K562 (cell line): ENCODE measurements around the gene PAF1. TPM values are rescaled to one million over a fixed set of nuclear protein-coding genes. Genes with fewer than 3 reads are reported as not detected.
A peak's percentile ranks its signal among the peaks of the same experiment; 100 is the strongest.

Experiments used
- ARHGAP35 ChIP-seq: fragments of 450-650 bp; IDR thresholded peaks from 2 replicates; pipeline ENCODE4 v1.6.1; 2018; ENCODE audit not compliant: partially characterized antibody
- ATF1 ChIP-seq, 2 experiments: fragments of 450-650 bp in 1 of 2; IDR thresholded peaks; 2 replicates each; pipeline ENCODE4 v1.6.1; 2016; ENCODE audit warnings: missing compliant biosample characterization in 1 of 2, missing genetic modification characterization in 1 of 2
- BMI1 ChIP-seq: fragments of 150-350 bp; IDR thresholded peaks from 2 replicates; pipeline ENCODE4 v1.6.1; 2014; ENCODE audit warnings: low read length
- FOXK2 ChIP-seq, 2 experiments: fragments of 450-650 bp; IDR thresholded peaks in 1 of 2; conservative IDR thresholded peaks in 1 of 2; 2 replicates each; pipeline ENCODE4 v1.6.1; 2016; ENCODE audit warnings: low read depth in 2 of 2, mild to moderate bottlenecking in 1 of 2
- FOXO4 ChIP-seq: fragments of 450-650 bp; formaldehyde crosslinking; IDR thresholded peaks from 2 replicates; pipeline ENCODE4 v1.4.0; 2020; ENCODE audit warnings: mild to moderate bottlenecking, moderate library complexity
- FOXP1 ChIP-seq: sonication (generic); formaldehyde crosslinking; IDR thresholded peaks from 2 replicates; pipeline ENCODE4 v1.8.0; 2022; ENCODE audit warnings: mild to moderate bottlenecking, missing genetic modification reagents
- GTF2E2 ChIP-seq: fragments of 200-800 bp; sonication (Bioruptor generic); IDR thresholded peaks from 2 replicates; pipeline ENCODE4 v1.6.1; 2016; ENCODE audit warnings: missing genetic modification characterization, missing compliant biosample characterization
- GTF3C2 ChIP-seq: IDR thresholded peaks from 3 replicates; pipeline ENCODE4 v1.6.1; 2011; ENCODE audit warnings: borderline replicate concordance, mild to moderate bottlenecking, moderate library complexity; ENCODE audit not compliant: insufficient read length; ENCODE audit errors: extremely low read depth
- HES1 ChIP-seq: fragments of 450-650 bp; IDR thresholded peaks from 2 replicates; pipeline ENCODE4 v1.6.1; 2016; ENCODE audit warnings: low read depth, mild to moderate bottlenecking, moderate library complexity
- MED1 ChIP-seq: sonication (generic); formaldehyde crosslinking; IDR thresholded peaks from 2 replicates; pipeline ENCODE4 v1.8.1; 2023; ENCODE audit warnings: missing genetic modification reagents, borderline replicate concordance
- NCOA4 ChIP-seq: fragments of 450-650 bp; IDR thresholded peaks from 2 replicates; pipeline ENCODE4 v1.6.1; 2018; ENCODE audit warnings: mild to moderate bottlenecking; ENCODE audit not compliant: partially characterized antibody
- NFXL1 ChIP-seq: fragments of 450-650 bp; formaldehyde crosslinking; IDR thresholded peaks from 2 replicates; pipeline ENCODE4 v1.4.0; 2021; ENCODE audit warnings: mild to moderate bottlenecking
- POLR2AphosphoS5 ChIP-seq: IDR thresholded peaks from 2 replicates; pipeline ENCODE4 v1.6.1; 2011; ENCODE audit warnings: mild to moderate bottlenecking, low read depth, low read length, moderate library complexity; ENCODE audit not compliant: control insufficient read depth, insufficient read depth
- RBM15 ChIP-seq: fragments of 200-400 bp; formaldehyde crosslinking; IDR thresholded peaks from 2 replicates; pipeline ENCODE4 v1.6.1; 2018; ENCODE audit warnings: mild to moderate bottlenecking, low read length, moderate library complexity; ENCODE audit not compliant: insufficient read depth
- SLC30A9 ChIP-seq: fragments of 250-450 bp; sonication (Bioruptor Pico); IDR thresholded peaks from 2 replicates; pipeline ENCODE4 v1.8.0; 2022; ENCODE audit warnings: mild to moderate bottlenecking, moderate library complexity
- SMAD1 ChIP-seq: fragments of 150-350 bp; IDR thresholded peaks from 2 replicates; pipeline ENCODE4 v1.6.1; 2014; ENCODE audit warnings: low read length, low read depth; ENCODE audit not compliant: partially characterized antibody
- SMARCA4 ChIP-seq: fragments of 450-650 bp; IDR thresholded peaks from 2 replicates; pipeline ENCODE4 v1.6.1; 2016
- SMARCE1 ChIP-seq: fragments of 450-650 bp; IDR thresholded peaks from 2 replicates; pipeline ENCODE4 v1.7.1; 2016; ENCODE audit warnings: mild to moderate bottlenecking
- SRSF3 ChIP-seq: fragments of 200-400 bp; formaldehyde crosslinking; IDR thresholded peaks from 2 replicates; pipeline ENCODE4 v1.6.1; 2016; ENCODE audit warnings: mild to moderate bottlenecking, low read length, moderate library complexity; ENCODE audit not compliant: insufficient read depth
- TAF15 ChIP-seq: fragments of 200-400 bp; formaldehyde crosslinking; IDR thresholded peaks from 2 replicates; pipeline ENCODE4 v1.6.1; 2017; ENCODE audit warnings: mild to moderate bottlenecking, low read depth, low read length, moderate library complexity
- TSC22D4 ChIP-seq: fragments of 450-650 bp; IDR thresholded peaks from 2 replicates; pipeline ENCODE4 v1.6.1; 2016; ENCODE audit warnings: missing genetic modification characterization, missing biosample characterization, control low read depth
- WHSC1 ChIP-seq: IDR thresholded peaks from one replicate; pipeline ENCODE4 v1.6.1; 2012; ENCODE audit warnings: low read length, control low read depth, inconsistent platforms
- ZNF124 ChIP-seq: sonication (generic); formaldehyde crosslinking; IDR thresholded peaks from 2 replicates; pipeline ENCODE4 v1.8.1; 2022; ENCODE audit warnings: missing genetic modification reagents
- ZNF324 ChIP-seq: fragments of 250-450 bp; sonication (Bioruptor Pico); IDR thresholded peaks from 2 replicates; pipeline ENCODE4 v1.4.0; 2020; ENCODE audit warnings: mild to moderate bottlenecking
- ZNF785 ChIP-seq: fragments of 250-450 bp; sonication (Bioruptor Pico); IDR thresholded peaks from 2 replicates; pipeline ENCODE4 v1.4.0; 2020; ENCODE audit warnings: mild to moderate bottlenecking
- polyA plus RNA-seq, 8 experiments: library from polyadenylated mRNA; depleted of rRNA in 4 of 8; stranded (reverse) in 5 of 8; unstranded in 3 of 8; fragments of >200 nt; fragmentation: Nextera tagmentation in 2 of 8; fragmentation: Illumina TruSeq in 1 of 8; extraction: Ambion mirVana in 2 of 8; extraction: Trizol in 1 of 8; gene quantifications; 2 replicates each; pipeline versions ENCODE4 v1.2.1 to v1.2.3, GENCODE V29; 2011 to 2014; ENCODE audit warnings: inconsistent platforms in 1 of 8, missing spikeins in 1 of 8
- total RNA-seq, 7 experiments: library from RNA; depleted of rRNA in 6 of 7; stranded (reverse); fragments of >200 nt in 6 of 7; fragmentation: Illumina TruSeq in 2 of 7; extraction: Trizol in 2 of 7; gene quantifications; 2 replicates each; pipeline versions ENCODE4 v1.2.1 to v1.2.3, GENCODE V29; 2011 to 2021; ENCODE audit warnings: low replicate concordance in 1 of 7

The PAF1 gene
- total and polyA plus RNA-seq, 9 of the 15 experiments (the other 6 are each of a cell fraction or from before 2014, with no cell fraction given) = 1.5 to 45.0 (median 33.8) TPM

- TF ChIP-seq SLC30A9 (CRISPR knock-in tag) = no peak
- TF ChIP-seq FOXP1 = no peak
- TF ChIP-seq NCOA4 = no peak
- TF ChIP-seq ARHGAP35 = no peak
- peak; percentile 85 for TF ChIP-seq SMARCE1
- peak; percentile 91 for TF ChIP-seq POLR2AphosphoS5
- TF ChIP-seq SMARCA4 = peak; percentile 90
- TF ChIP-seq ZNF324 = no peak
- no peak for TF ChIP-seq ZNF785
- no peak for TF ChIP-seq WHSC1
- no peak for TF ChIP-seq ATF1 (CRISPR knock-in tag; IDR thresholded peaks at IDR 0.05)
- TF ChIP-seq ATF1 (tag; IDR thresholded peaks at IDR 0.05) = peak; percentile 59
- no peak for TF ChIP-seq ZNF124 (CRISPR knock-in tag)
- TF ChIP-seq RBM15 = no peak
- no peak for TF ChIP-seq NFXL1 (CRISPR knock-in tag)
- TF ChIP-seq SMAD1 = no peak
- TF ChIP-seq FOXO4 (CRISPR knock-in tag) = no peak
- no peak for TF ChIP-seq TAF15
- no peak for TF ChIP-seq GTF2E2
- no peak for TF ChIP-seq BMI1
- no peak for TF ChIP-seq MED1
- TF ChIP-seq SRSF3 = no peak
- no peak for TF ChIP-seq FOXK2 (conservative IDR thresholded peaks at IDR 0.05 in 1 of 2, IDR thresholded peaks at IDR 0.05 in 1 of 2; ENCODE audit: low read depth in 2 of 2)
- TF ChIP-seq TSC22D4 (tag) = no peak
- peak; percentile 68; the same call in 1 of the 2 replicates for TF ChIP-seq HES1
- TF ChIP-seq GTF3C2 = no peak
Measured at GRCh38 chr19:39381910-39382611, 8.8 kb downstream of the PAF1 start (continued).
